HepG2 (cell line): ENCODE data around the gene MAPK14. TPM values are rescaled to one million over a fixed set of nuclear protein-coding genes. Genes with fewer than 3 reads are reported as not detected.

Experiments
- ATF7 ChIP-seq, 2 experiments: fragments of 450-650 bp in 1 of 2; sonication (generic) in 1 of 2; formaldehyde crosslinking in 1 of 2; IDR thresholded peaks; 2 replicates each; pipeline versions ENCODE4 v1.4.0 to v1.6.1; 2016 to 2020; ENCODE audit warnings: antibody characterized with exemption in 1 of 2, mild to moderate bottlenecking in 1 of 2, missing genetic modification reagents in 1 of 2
- DPF2 ChIP-seq: sonication (generic); formaldehyde crosslinking; IDR thresholded peaks from 2 replicates; pipeline ENCODE4 v1.4.0; 2020; ENCODE audit warnings: mild to moderate bottlenecking, low read depth, missing genetic modification reagents, borderline replicate concordance
- FOXA3 ChIP-seq: IDR thresholded peaks from 2 replicates; pipeline ENCODE4 v1.6.1; 2016; ENCODE audit warnings: missing genetic modification reagents, missing compliant biosample characterization
- JARID2 ChIP-seq: sonication (generic); formaldehyde crosslinking; IDR thresholded peaks from 2 replicates; pipeline ENCODE4 v1.8.1; 2023; ENCODE audit warnings: missing genetic modification reagents, inconsistent platforms; ENCODE audit not compliant: insufficient replicate concordance
- NR3C1 ChIP-seq: sonication (generic); formaldehyde crosslinking; IDR thresholded peaks from 2 replicates; pipeline ENCODE4 v1.4.0; 2020; ENCODE audit warnings: missing genetic modification reagents
- SSRP1 ChIP-seq: IDR thresholded peaks from 2 replicates; pipeline ENCODE4 v1.6.1; 2016; ENCODE audit warnings: control low read depth
- ZNF263 ChIP-seq: sonication (generic); formaldehyde crosslinking; IDR thresholded peaks from 2 replicates; pipeline ENCODE4 v1.4.0; 2020; ENCODE audit warnings: missing genetic modification reagents
- ZSCAN21 ChIP-seq: sonication (generic); formaldehyde crosslinking; IDR thresholded peaks from 2 replicates; pipeline ENCODE4 v1.8.0; 2022; ENCODE audit warnings: mild to moderate bottlenecking, missing genetic modification reagents, moderate library complexity, borderline replicate concordance
- polyA plus RNA-seq, 8 experiments: library from polyadenylated mRNA; depleted of rRNA in 3 of 8; stranded (reverse) in 7 of 8; unstranded in 1 of 8; fragments of >200 nt; fragmentation: Illumina TruSeq in 4 of 8; extraction: Trizol in 4 of 8; gene quantifications; 2 replicates each; pipeline versions ENCODE4 v1.2.1 to v1.2.3, GENCODE V29; 2011 to 2016; ENCODE audit warnings: low read depth in 4 of 8, missing spikeins in 1 of 8, mixed read lengths in 1 of 8; ENCODE audit not compliant: insufficient read depth in 1 of 8
- total RNA-seq, 5 experiments: library from RNA; depleted of rRNA; stranded (reverse); fragments of >200 nt; fragmentation: Illumina TruSeq; extraction: Trizol; gene quantifications; 2 replicates each; pipeline ENCODE4 v1.2.3, GENCODE V29; 2016; ENCODE audit warnings: low read depth in 1 of 5
- TF ChIP-seq, protein P1 (sequence below): sonication (generic); formaldehyde crosslinking; IDR thresholded peaks from 2 replicates; pipeline ENCODE4 v1.5.1; 2020; ENCODE audit warnings: missing genetic modification reagents, mild to moderate bottlenecking, borderline replicate concordance
- TF ChIP-seq, protein P2 (sequence below): sonication (generic); formaldehyde crosslinking; IDR thresholded peaks from 2 replicates; pipeline ENCODE4 v1.5.0; 2020; ENCODE audit warnings: mild to moderate bottlenecking, missing genetic modification reagents
- TF ChIP-seq, protein P3 (sequence below): sonication (generic); formaldehyde crosslinking; IDR thresholded peaks from 2 replicates; pipeline ENCODE4 v1.4.0; 2020; ENCODE audit warnings: missing genetic modification reagents
- TF ChIP-seq, protein P4 (sequence below): sonication (generic); formaldehyde crosslinking; IDR thresholded peaks from 2 replicates; pipeline ENCODE4 v1.5.1; 2020; ENCODE audit warnings: missing genetic modification reagents, mild to moderate bottlenecking, borderline replicate concordance
- TF ChIP-seq, protein P5 (sequence below): sonication (generic); formaldehyde crosslinking; conservative IDR thresholded peaks from 2 replicates; pipeline ENCODE4 v1.4.0; 2020; ENCODE audit warnings: mild to moderate bottlenecking, missing genetic modification reagents, moderate library complexity
- TF ChIP-seq, protein P6 (sequence below): sonication (generic); formaldehyde crosslinking; IDR thresholded peaks from 2 replicates; pipeline ENCODE4 v1.4.0; 2020; ENCODE audit warnings: missing genetic modification reagents
- TF ChIP-seq, protein P7 (sequence below), 2 experiments: sonication (generic) in 1 of 2; formaldehyde crosslinking in 1 of 2; IDR thresholded peaks; 2 replicates each; pipeline versions ENCODE4 v1.5.1 to v1.6.1; 2011 to 2020; ENCODE audit warnings: borderline replicate concordance in 1 of 2, low read depth in 1 of 2, low read length in 1 of 2, mild to moderate bottlenecking in 1 of 2, missing genetic modification reagents in 1 of 2, moderate library complexity in 1 of 2

Gene MAPK14
- total and polyA plus RNA-seq, 2 of the 13 experiments (the other 11 are each of a cell fraction or from before 2014, with no cell fraction given) = 66.3 to 67.3 TPM

DNA sequence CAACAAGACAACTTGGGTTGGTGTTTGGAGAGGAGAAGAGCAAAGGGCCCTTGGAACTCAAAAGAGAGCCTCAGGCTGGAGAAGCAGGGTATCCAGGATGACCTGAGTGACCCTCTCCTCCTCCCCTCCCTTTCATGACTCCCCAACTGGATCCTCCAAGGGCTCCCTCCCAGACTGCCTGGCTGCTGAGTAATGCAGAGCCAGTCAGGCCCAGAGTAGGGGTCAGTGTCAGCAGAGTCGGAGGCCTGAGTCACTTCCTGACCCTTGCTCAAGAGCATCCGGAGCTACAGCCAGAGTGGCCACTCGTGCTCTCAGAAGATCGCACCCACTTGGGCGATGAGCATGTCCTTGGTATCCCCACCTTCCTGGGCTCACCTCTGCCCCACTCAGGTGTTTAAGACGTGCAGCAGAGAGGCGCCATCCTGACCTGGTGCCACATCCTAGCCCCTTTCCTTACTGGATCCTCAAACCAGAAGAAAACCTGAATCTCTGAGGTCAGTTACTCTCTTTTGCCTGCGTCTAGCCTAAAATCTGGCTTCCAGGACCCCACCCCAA, 99.9 kb downstream of the MAPK14 start (continued):
- TF ChIP-seq, protein P1, sequence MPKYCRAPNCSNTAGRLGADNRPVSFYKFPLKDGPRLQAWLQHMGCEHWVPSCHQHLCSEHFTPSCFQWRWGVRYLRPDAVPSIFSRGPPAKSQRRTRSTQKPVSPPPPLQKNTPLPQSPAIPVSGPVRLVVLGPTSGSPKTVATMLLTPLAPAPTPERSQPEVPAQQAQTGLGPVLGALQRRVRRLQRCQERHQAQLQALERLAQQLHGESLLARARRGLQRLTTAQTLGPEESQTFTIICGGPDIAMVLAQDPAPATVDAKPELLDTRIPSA = no peak
- TF ChIP-seq, protein P2, sequence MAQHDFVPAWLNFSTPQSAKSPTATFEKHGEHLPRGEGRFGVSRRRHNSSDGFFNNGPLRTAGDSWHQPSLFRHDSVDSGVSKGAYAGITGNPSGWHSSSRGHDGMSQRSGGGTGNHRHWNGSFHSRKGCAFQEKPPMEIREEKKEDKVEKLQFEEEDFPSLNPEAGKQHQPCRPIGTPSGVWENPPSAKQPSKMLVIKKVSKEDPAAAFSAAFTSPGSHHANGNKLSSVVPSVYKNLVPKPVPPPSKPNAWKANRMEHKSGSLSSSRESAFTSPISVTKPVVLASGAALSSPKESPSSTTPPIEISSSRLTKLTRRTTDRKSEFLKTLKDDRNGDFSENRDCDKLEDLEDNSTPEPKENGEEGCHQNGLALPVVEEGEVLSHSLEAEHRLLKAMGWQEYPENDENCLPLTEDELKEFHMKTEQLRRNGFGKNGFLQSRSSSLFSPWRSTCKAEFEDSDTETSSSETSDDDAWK (CRISPR knock-in tag) = no peak
- TF ChIP-seq JARID2 (CRISPR knock-in tag) (no peak), ZNF263 (CRISPR knock-in tag) (no peak), ZSCAN21 (CRISPR knock-in tag) (0 out of 2 replicates have a peak, but pooled peaks have one; percentile 33), SSRP1 (CRISPR knock-in tag) (no peak), FOXA3 (peak; percentile 67; the same call in 1 of the 2 replicates), DPF2 (CRISPR knock-in tag) (peak; percentile 73; the same call in 1 of the 2 replicates), NR3C1 (CRISPR knock-in tag) (no peak), ATF7 (IDR thresholded peaks at IDR 0.05) (no peak), ATF7 (CRISPR knock-in tag; IDR thresholded peaks at IDR 0.05) (0 out of 2 replicates have a peak, but pooled peaks have one; percentile 48)
- TF ChIP-seq, protein P3, sequence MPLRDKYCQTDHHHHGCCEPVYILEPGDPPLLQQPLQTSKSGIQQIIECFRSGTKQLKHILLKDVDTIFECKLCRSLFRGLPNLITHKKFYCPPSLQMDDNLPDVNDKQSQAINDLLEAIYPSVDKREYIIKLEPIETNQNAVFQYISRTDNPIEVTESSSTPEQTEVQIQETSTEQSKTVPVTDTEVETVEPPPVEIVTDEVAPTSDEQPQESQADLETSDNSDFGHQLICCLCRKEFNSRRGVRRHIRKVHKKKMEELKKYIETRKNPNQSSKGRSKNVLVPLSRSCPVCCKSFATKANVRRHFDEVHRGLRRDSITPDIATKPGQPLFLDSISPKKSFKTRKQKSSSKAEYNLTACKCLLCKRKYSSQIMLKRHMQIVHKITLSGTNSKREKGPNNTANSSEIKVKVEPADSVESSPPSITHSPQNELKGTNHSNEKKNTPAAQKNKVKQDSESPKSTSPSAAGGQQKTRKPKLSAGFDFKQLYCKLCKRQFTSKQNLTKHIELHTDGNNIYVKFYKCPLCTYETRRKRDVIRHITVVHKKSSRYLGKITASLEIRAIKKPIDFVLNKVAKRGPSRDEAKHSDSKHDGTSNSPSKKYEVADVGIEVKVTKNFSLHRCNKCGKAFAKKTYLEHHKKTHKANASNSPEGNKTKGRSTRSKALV (CRISPR knock-in tag) = no peak
- TF ChIP-seq, protein P4, sequence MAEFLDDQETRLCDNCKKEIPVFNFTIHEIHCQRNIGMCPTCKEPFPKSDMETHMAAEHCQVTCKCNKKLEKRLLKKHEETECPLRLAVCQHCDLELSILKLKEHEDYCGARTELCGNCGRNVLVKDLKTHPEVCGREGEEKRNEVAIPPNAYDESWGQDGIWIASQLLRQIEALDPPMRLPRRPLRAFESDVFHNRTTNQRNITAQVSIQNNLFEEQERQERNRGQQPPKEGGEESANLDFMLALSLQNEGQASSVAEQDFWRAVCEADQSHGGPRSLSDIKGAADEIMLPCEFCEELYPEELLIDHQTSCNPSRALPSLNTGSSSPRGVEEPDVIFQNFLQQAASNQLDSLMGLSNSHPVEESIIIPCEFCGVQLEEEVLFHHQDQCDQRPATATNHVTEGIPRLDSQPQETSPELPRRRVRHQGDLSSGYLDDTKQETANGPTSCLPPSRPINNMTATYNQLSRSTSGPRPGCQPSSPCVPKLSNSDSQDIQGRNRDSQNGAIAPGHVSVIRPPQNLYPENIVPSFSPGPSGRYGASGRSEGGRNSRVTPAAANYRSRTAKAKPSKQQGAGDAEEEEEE (CRISPR knock-in tag) = no peak
- TF ChIP-seq, protein P5, sequence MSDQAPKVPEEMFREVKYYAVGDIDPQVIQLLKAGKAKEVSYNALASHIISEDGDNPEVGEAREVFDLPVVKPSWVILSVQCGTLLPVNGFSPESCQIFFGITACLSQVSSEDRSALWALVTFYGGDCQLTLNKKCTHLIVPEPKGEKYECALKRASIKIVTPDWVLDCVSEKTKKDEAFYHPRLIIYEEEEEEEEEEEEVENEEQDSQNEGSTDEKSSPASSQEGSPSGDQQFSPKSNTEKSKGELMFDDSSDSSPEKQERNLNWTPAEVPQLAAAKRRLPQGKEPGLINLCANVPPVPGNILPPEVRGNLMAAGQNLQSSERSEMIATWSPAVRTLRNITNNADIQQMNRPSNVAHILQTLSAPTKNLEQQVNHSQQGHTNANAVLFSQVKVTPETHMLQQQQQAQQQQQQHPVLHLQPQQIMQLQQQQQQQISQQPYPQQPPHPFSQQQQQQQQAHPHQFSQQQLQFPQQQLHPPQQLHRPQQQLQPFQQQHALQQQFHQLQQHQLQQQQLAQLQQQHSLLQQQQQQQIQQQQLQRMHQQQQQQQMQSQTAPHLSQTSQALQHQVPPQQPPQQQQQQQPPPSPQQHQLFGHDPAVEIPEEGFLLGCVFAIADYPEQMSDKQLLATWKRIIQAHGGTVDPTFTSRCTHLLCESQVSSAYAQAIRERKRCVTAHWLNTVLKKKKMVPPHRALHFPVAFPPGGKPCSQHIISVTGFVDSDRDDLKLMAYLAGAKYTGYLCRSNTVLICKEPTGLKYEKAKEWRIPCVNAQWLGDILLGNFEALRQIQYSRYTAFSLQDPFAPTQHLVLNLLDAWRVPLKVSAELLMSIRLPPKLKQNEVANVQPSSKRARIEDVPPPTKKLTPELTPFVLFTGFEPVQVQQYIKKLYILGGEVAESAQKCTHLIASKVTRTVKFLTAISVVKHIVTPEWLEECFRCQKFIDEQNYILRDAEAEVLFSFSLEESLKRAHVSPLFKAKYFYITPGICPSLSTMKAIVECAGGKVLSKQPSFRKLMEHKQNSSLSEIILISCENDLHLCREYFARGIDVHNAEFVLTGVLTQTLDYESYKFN = peak; percentile 64; the same call in 1 of the 2 replicates
- TF ChIP-seq, protein P6, sequence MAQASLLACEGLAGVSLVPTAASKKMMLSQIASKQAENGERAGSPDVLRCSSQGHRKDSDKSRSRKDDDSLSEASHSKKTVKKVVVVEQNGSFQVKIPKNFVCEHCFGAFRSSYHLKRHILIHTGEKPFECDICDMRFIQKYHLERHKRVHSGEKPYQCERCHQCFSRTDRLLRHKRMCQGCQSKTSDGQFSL (CRISPR knock-in tag) = no peak
- TF ChIP-seq, protein P7, sequence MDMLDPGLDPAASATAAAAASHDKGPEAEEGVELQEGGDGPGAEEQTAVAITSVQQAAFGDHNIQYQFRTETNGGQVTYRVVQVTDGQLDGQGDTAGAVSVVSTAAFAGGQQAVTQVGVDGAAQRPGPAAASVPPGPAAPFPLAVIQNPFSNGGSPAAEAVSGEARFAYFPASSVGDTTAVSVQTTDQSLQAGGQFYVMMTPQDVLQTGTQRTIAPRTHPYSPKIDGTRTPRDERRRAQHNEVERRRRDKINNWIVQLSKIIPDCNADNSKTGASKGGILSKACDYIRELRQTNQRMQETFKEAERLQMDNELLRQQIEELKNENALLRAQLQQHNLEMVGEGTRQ (IDR thresholded peaks at IDR 0.05; ENCODE audit: low read depth, low read length) = no peak
- TF ChIP-seq, protein P7 (CRISPR knock-in tag; IDR thresholded peaks at IDR 0.05; ENCODE audit: borderline replicate concordance) = no peak
